GM12865 (cell line): ENCODE data around the gene SH2D1A.

Experiments used
- DNase-seq: peaks from one replicate; pipeline ENCODE4 v3.0.0; 2010; ENCODE audit warnings: low read depth
- H3K4me3 ChIP-seq: 2 replicates; pipeline ENCODE4 v1.5.1; 2011; ENCODE audit warnings: mild to moderate bottlenecking, low read depth, low read length, control low read depth
- CTCF ChIP-seq: IDR thresholded peaks from 2 replicates; pipeline ENCODE4 v1.5.1; 2011; ENCODE audit warnings: low read length, control low read depth, low read depth, inconsistent platforms; ENCODE audit not compliant: insufficient read depth; ENCODE audit errors: missing control alignments

SH2D1A gene

GRCh38 chrX:124358800-124359383 is 12.5 kb downstream of the SH2D1A start:
- H3K4me3 ChIP-seq, result no peak overlapping the region
- peak; percentile 8 for DNase-seq
- TF ChIP-seq CTCF, result no peak

GRCh38 chrX:124362072-124362471 is 15.7 kb downstream of the SH2D1A start:
- no peak for DNase-seq
- TF ChIP-seq CTCF, result no peak

GRCh38 chrX:124362761-124363160 is 16.4 kb downstream of the SH2D1A start:
- TF ChIP-seq CTCF, result no peak
- H3K4me3 ChIP-seq, result no peak overlapping the region
- no peak for DNase-seq

More at GRCh38 chrX:124362072-124362471, 15.7 kb downstream of the SH2D1A start:
- no peak overlapping the region for H3K4me3 ChIP-seq

GRCh38 chrX:124369722-124370121 is 23.4 kb downstream of the SH2D1A start:
- DNase-seq, result no peak
- no peak for TF ChIP-seq CTCF
- no peak overlapping the region for H3K4me3 ChIP-seq

- no peak overlapping the region for H3K4me3 ChIP-seq
- no peak for DNase-seq
- TF ChIP-seq CTCF, result no peak
These were observed 27.0 kb downstream of the SH2D1A start for GRCh38 chrX:124373348-124373747.

- no peak overlapping the region for H3K4me3 ChIP-seq
- no peak for TF ChIP-seq CTCF
- no peak for DNase-seq
These were observed 32.3 kb downstream of the SH2D1A start for GRCh38 chrX:124378643-124379042.

GRCh38 chrX:124383354-124383753 is 37.0 kb downstream of the SH2D1A start:
- H3K4me3 ChIP-seq, result no peak overlapping the region
- no peak for TF ChIP-seq CTCF
- DNase-seq, result no peak
